HepG2 (cell line): ENCODE data around the gene GGA1. TPM values are rescaled to one million over a fixed set of nuclear protein-coding genes. Genes with fewer than 3 reads are reported as not detected.

Source experiments
- FOXP4 ChIP-seq: sonication (generic); formaldehyde crosslinking; IDR thresholded peaks from 2 replicates; pipeline ENCODE4 v1.4.0; 2020; ENCODE audit warnings: missing genetic modification reagents
- MAX ChIP-seq: IDR thresholded peaks from 2 replicates; pipeline ENCODE4 v1.6.1; 2012; ENCODE audit warnings: inconsistent platforms
- MAZ ChIP-seq, 2 experiments: sonication (generic) in 1 of 2; formaldehyde crosslinking in 1 of 2; IDR thresholded peaks; 2 replicates each; pipeline versions ENCODE4 v1.5.0 to v1.6.1; 2012 to 2020; ENCODE audit warnings: low read depth in 2 of 2, mild to moderate bottlenecking in 2 of 2, borderline replicate concordance in 1 of 2, improper control_type of control experiment in 1 of 2, low read length in 1 of 2, missing genetic modification reagents in 1 of 2, moderate library complexity in 1 of 2
- PATZ1 ChIP-seq: sonication (generic); formaldehyde crosslinking; IDR thresholded peaks from 2 replicates; pipeline ENCODE4 v1.4.0; 2020; ENCODE audit warnings: missing genetic modification reagents
- PRDM10 ChIP-seq: sonication (generic); formaldehyde crosslinking; IDR thresholded peaks from 2 replicates; pipeline ENCODE4 v1.4.0; 2020; ENCODE audit warnings: low read depth, missing genetic modification reagents
- TRAFD1 ChIP-seq: sonication (generic); formaldehyde crosslinking; IDR thresholded peaks from 2 replicates; pipeline ENCODE4 v1.5.1; 2020; ENCODE audit warnings: missing genetic modification reagents, mild to moderate bottlenecking, borderline replicate concordance
- ZMYM3 ChIP-seq: sonication (generic); formaldehyde crosslinking; IDR thresholded peaks from 2 replicates; pipeline ENCODE4 v1.5.1; 2020; ENCODE audit warnings: mild to moderate bottlenecking, missing genetic modification reagents
- ZNF17 ChIP-seq: sonication (generic); formaldehyde crosslinking; IDR thresholded peaks from 2 replicates; pipeline ENCODE4 v1.5.0; 2020; ENCODE audit warnings: mild to moderate bottlenecking, missing genetic modification reagents
- ZNF281 ChIP-seq: sonication (generic); formaldehyde crosslinking; IDR thresholded peaks from 2 replicates; pipeline ENCODE4 v1.4.0; 2020; ENCODE audit warnings: missing genetic modification reagents, borderline replicate concordance
- polyA plus RNA-seq, 8 experiments: library from polyadenylated mRNA; depleted of rRNA in 3 of 8; stranded (reverse) in 7 of 8; unstranded in 1 of 8; fragments of >200 nt; fragmentation: Illumina TruSeq in 4 of 8; extraction: Trizol in 4 of 8; gene quantifications; 2 replicates each; pipeline versions ENCODE4 v1.2.1 to v1.2.3, GENCODE V29; 2011 to 2016; ENCODE audit warnings: low read depth in 4 of 8, missing spikeins in 1 of 8, mixed read lengths in 1 of 8; ENCODE audit not compliant: insufficient read depth in 1 of 8
- total RNA-seq, 5 experiments: library from RNA; depleted of rRNA; stranded (reverse); fragments of >200 nt; fragmentation: Illumina TruSeq; extraction: Trizol; gene quantifications; 2 replicates each; pipeline ENCODE4 v1.2.3, GENCODE V29; 2016; ENCODE audit warnings: low read depth in 1 of 5

The GGA1 gene
- total and polyA plus RNA-seq, 2 of the 13 experiments (the other 11 are each of a cell fraction or from before 2014, with no cell fraction given) = 29.1 to 87.2 TPM

GRCh38 chr22:37676736-37677492 lies 68.3 kb downstream of the GGA1 start (continued):
- peak; percentile 71 for TF ChIP-seq MAZ (IDR thresholded peaks at IDR 0.05; ENCODE audit: borderline replicate concordance, low read depth, low read length)
- no peak for TF ChIP-seq MAZ (CRISPR knock-in tag; IDR thresholded peaks at IDR 0.05; ENCODE audit: low read depth)
- no peak for TF ChIP-seq ZNF17 (CRISPR knock-in tag)
- TF ChIP-seq PATZ1 (CRISPR knock-in tag) = peak; percentile 92
- TF ChIP-seq TRAFD1 (CRISPR knock-in tag) = no peak
- TF ChIP-seq ZNF281 = peak; percentile 78; the same call in 1 of the 2 replicates
- peak; percentile 59 for TF ChIP-seq MAX
- TF ChIP-seq ZMYM3 (CRISPR knock-in tag) = peak; percentile 57; the same call in 1 of the 2 replicates
- TF ChIP-seq PRDM10 (CRISPR knock-in tag) = 0 out of 2 replicates have a peak, but pooled peaks have one; percentile 44
- 0 out of 2 replicates have a peak, but pooled peaks have one; percentile 11 for TF ChIP-seq FOXP4 (CRISPR knock-in tag)
